ENCODE data around the gene TRIM13.

TRIM13 gene

GRCh38 chr13:50011461-50011860, 14.6 kb downstream of the TRIM13 start:
- peaks cover 35% of the 10 kb centered on the region for H3K36me3 Mint-ChIP-seq (ENCODE audit: insufficient read depth)
- no peaks in the 10 kb centered on the region for H3K9me3 Mint-ChIP-seq

GRCh38 chr13:50012396-50013169, 15.7 kb downstream of the TRIM13 start:
- ATAC-seq (replicated peaks) (no peak), DNase-seq (no peak)
- H3K36me3 Mint-ChIP-seq (ENCODE audit: insufficient read depth) = peaks cover 31% of the 10 kb centered on the region
- H3K27me3 Mint-ChIP-seq = no peaks in the 10 kb centered on the region
- H3K9me3 Mint-ChIP-seq = no peaks in the 10 kb centered on the region
- peaks cover 12 to 35% of the 10 kb centered on the region in 2 donors for H3K4me1 Mint-ChIP-seq (ENCODE audit: low read depth in 2 of 2)
- peak overlapping the region; percentile 32 to 75 for H3K27ac Mint-ChIP-seq
- no peak overlapping the region for H3K4me3 Mint-ChIP-seq

More at GRCh38 chr13:50011461-50011860, 14.6 kb downstream of the TRIM13 start:
- DNase-seq (no peak), ATAC-seq (replicated peaks) (no peak)
- no peaks in the 10 kb centered on the region for H3K27me3 Mint-ChIP-seq
- H3K27ac Mint-ChIP-seq = peak overlapping the region; percentile 32 to 47
- H3K4me1 Mint-ChIP-seq (ENCODE audit: low read depth in 2 of 2) = peaks cover 13 to 39% of the 10 kb centered on the region in 2 donors
- H3K4me3 Mint-ChIP-seq = no peak overlapping the region

GRCh38 chr13:50014386-50014785, 17.5 kb downstream of the TRIM13 start:
- no peaks in the 10 kb centered on the region for H3K27me3 Mint-ChIP-seq
- H3K4me3 Mint-ChIP-seq = no peak overlapping the region
- peak overlapping the region in 1 of 2 donors; percentile 75 for H3K27ac Mint-ChIP-seq
- peaks cover 37% of the 10 kb centered on the region for H3K36me3 Mint-ChIP-seq (ENCODE audit: insufficient read depth)
- H3K9me3 Mint-ChIP-seq = no peaks in the 10 kb centered on the region
- no peak for ATAC-seq (replicated peaks)
- DNase-seq = no peak
- peaks cover 12 to 35% of the 10 kb centered on the region in 2 donors for H3K4me1 Mint-ChIP-seq (ENCODE audit: low read depth in 2 of 2)

GRCh38 chr13:50015258-50015657, 18.4 kb downstream of the TRIM13 start, which contains the start of gene KCNRG:
Gene KCNRG (plus strand): TSS chr13:50015444. CDS start chr13:50015494, 50 bp downstream.
- H3K27ac Mint-ChIP-seq = peak within 1 kb of the TSS in 1 of 2 donors; percentile 75

GRCh38 chr13:50015750-50016149, 18.9 kb downstream of the TRIM13 start:
- no peak for ATAC-seq (replicated peaks)
- H3K4me3 Mint-ChIP-seq = no peak overlapping the region
- no peaks in the 10 kb centered on the region for H3K9me3 Mint-ChIP-seq
- peaks cover 32% of the 10 kb centered on the region for H3K36me3 Mint-ChIP-seq (ENCODE audit: insufficient read depth)
- no peak overlapping the region for H3K27ac Mint-ChIP-seq
- no peak for DNase-seq
- no peaks in the 10 kb centered on the region for H3K27me3 Mint-ChIP-seq
- H3K4me1 Mint-ChIP-seq (ENCODE audit: low read depth in 2 of 2) = peaks cover 12 to 30% of the 10 kb centered on the region in 2 donors

More at GRCh38 chr13:50015258-50015657, 18.4 kb downstream of the TRIM13 start, which contains the start of gene KCNRG:
- Mint-ChIP-seq H3K27me3 (no peaks in the 10 kb centered on the region), H3K4me1 (ENCODE audit: low read depth in 2 of 2) (peaks cover 12 to 34% of the 10 kb centered on the region in 2 donors), H3K4me3 (no peak within 1 kb of the TSS), H3K36me3 (ENCODE audit: insufficient read depth) (peaks cover 30% of the 10 kb centered on the region), H3K9me3 (no peaks in the 10 kb centered on the region)
- ATAC-seq (replicated peaks) (no peak), DNase-seq (no peak)

GRCh38 chr13:50016444-50016843, 19.6 kb downstream of the TRIM13 start:
- DNase-seq (no peak), ATAC-seq (replicated peaks) (no peak)
- H3K27me3 Mint-ChIP-seq = no peaks in the 10 kb centered on the region
- no peaks in the 10 kb centered on the region for H3K9me3 Mint-ChIP-seq
- peaks cover 12 to 24% of the 10 kb centered on the region in 2 donors for H3K4me1 Mint-ChIP-seq (ENCODE audit: low read depth in 2 of 2)
- H3K4me3 Mint-ChIP-seq = no peak overlapping the region
- H3K27ac Mint-ChIP-seq = no peak overlapping the region
- H3K36me3 Mint-ChIP-seq (ENCODE audit: insufficient read depth) = peaks cover 36% of the 10 kb centered on the region

- Mint-ChIP-seq H3K36me3 (ENCODE audit: insufficient read depth) (peaks cover 27% of the 10 kb centered on the region), H3K27ac (peak overlapping the region in 1 of 2 donors; percentile 20), H3K4me3 (no peak overlapping the region), H3K9me3 (no peaks in the 10 kb centered on the region), H3K27me3 (no peaks in the 10 kb centered on the region), H3K4me1 (ENCODE audit: low read depth in 2 of 2) (peaks cover 9 to 14% of the 10 kb centered on the region in 2 donors)
- ATAC-seq (replicated peaks) (no peak), DNase-seq (no peak)
Observed at GRCh38 chr13:50017819-50018218, 21.0 kb downstream of the TRIM13 start.

GRCh38 chr13:50025436-50025835, 28.6 kb downstream of the TRIM13 start:
- ATAC-seq (replicated peaks) (no peak), DNase-seq (no peak)
- peaks cover 14% of the 10 kb centered on the region for H3K36me3 Mint-ChIP-seq (ENCODE audit: insufficient read depth)
- H3K9me3 Mint-ChIP-seq = no peaks in the 10 kb centered on the region
- no peaks in the 10 kb centered on the region for H3K4me1 Mint-ChIP-seq (ENCODE audit: low read depth in 2 of 2)
- peak overlapping the region; percentile 10 to 22 for H3K27ac Mint-ChIP-seq
- no peak overlapping the region for H3K4me3 Mint-ChIP-seq
- H3K27me3 Mint-ChIP-seq = no peaks in the 10 kb centered on the region

- ATAC-seq (replicated peaks) = no peak
- peak overlapping the region; percentile 4 to 23 for H3K27ac Mint-ChIP-seq
Observed at GRCh38 chr13:50026788-50027473, 30.1 kb downstream of the TRIM13 start.

GRCh38 chr13:50030315-50030714, 33.5 kb downstream of the TRIM13 start:
- Mint-ChIP-seq H3K4me1 (ENCODE audit: low read depth in 2 of 2) (no peaks in the 10 kb centered on the region), H3K27me3 (no peaks in the 10 kb centered on the region), H3K27ac (no peak overlapping the region), H3K36me3 (ENCODE audit: insufficient read depth) (peaks cover 3% of the 10 kb centered on the region), H3K4me3 (no peak overlapping the region), H3K9me3 (no peaks in the 10 kb centered on the region)
- ATAC-seq (replicated peaks) (no peak), DNase-seq (no peak)

More at GRCh38 chr13:50026788-50027473, 30.1 kb downstream of the TRIM13 start:
- Mint-ChIP-seq H3K27me3 (no peaks in the 10 kb centered on the region), H3K9me3 (no peaks in the 10 kb centered on the region), H3K4me1 (ENCODE audit: low read depth in 2 of 2) (no peaks in the 10 kb centered on the region), H3K4me3 (no peak overlapping the region), H3K36me3 (ENCODE audit: insufficient read depth) (peaks cover 11% of the 10 kb centered on the region)
- DNase-seq = no peak

- ATAC-seq (replicated peaks) (no peak), DNase-seq (no peak)
- Mint-ChIP-seq H3K4me3 (no peak overlapping the region), H3K27ac (no peak overlapping the region), H3K4me1 (ENCODE audit: low read depth in 2 of 2) (no peaks in the 10 kb centered on the region), H3K27me3 (no peaks in the 10 kb centered on the region), H3K9me3 (no peaks in the 10 kb centered on the region), H3K36me3 (ENCODE audit: insufficient read depth) (peaks cover 3% of the 10 kb centered on the region)
Observed at GRCh38 chr13:50033725-50034124, 36.9 kb downstream of the TRIM13 start.

GRCh38 chr13:50037788-50038187, 40.9 kb downstream of the TRIM13 start:
- H3K27ac Mint-ChIP-seq = no peak overlapping the region
- no peak overlapping the region for H3K4me3 Mint-ChIP-seq
- H3K9me3 Mint-ChIP-seq = no peaks in the 10 kb centered on the region
- no peak for ATAC-seq (replicated peaks)
- H3K4me1 Mint-ChIP-seq (ENCODE audit: low read depth in 2 of 2) = no peaks in the 10 kb centered on the region
- no peak for DNase-seq
- H3K27me3 Mint-ChIP-seq = no peaks in the 10 kb centered on the region
- H3K36me3 Mint-ChIP-seq (ENCODE audit: insufficient read depth) = peaks cover 10% of the 10 kb centered on the region

GRCh38 chr13:50038266-50038665, 41.4 kb downstream of the TRIM13 start:
- Mint-ChIP-seq H3K9me3 (no peaks in the 10 kb centered on the region), H3K4me1 (ENCODE audit: low read depth in 2 of 2) (no peaks in the 10 kb centered on the region), H3K27me3 (no peaks in the 10 kb centered on the region), H3K27ac (peak overlapping the region in 1 of 2 donors; percentile 38), H3K36me3 (ENCODE audit: insufficient read depth) (peaks cover 10% of the 10 kb centered on the region), H3K4me3 (no peak overlapping the region)
- ATAC-seq (replicated peaks) = no peak
- no peak for DNase-seq
